ENCODE results near the gene CFB.

DNA sequence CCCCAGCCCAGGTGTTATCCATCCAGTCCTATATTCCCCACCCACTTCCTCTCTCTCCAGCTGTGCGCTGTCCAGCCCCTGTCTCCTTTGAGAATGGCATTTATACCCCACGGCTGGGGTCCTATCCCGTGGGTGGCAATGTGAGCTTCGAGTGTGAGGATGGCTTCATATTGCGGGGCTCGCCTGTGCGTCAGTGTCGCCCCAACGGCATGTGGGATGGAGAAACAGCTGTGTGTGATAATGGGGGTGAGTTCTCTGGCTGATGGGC, 17.3 kb upstream of the CFB start:
- TF ChIP-seq, protein P1, sequence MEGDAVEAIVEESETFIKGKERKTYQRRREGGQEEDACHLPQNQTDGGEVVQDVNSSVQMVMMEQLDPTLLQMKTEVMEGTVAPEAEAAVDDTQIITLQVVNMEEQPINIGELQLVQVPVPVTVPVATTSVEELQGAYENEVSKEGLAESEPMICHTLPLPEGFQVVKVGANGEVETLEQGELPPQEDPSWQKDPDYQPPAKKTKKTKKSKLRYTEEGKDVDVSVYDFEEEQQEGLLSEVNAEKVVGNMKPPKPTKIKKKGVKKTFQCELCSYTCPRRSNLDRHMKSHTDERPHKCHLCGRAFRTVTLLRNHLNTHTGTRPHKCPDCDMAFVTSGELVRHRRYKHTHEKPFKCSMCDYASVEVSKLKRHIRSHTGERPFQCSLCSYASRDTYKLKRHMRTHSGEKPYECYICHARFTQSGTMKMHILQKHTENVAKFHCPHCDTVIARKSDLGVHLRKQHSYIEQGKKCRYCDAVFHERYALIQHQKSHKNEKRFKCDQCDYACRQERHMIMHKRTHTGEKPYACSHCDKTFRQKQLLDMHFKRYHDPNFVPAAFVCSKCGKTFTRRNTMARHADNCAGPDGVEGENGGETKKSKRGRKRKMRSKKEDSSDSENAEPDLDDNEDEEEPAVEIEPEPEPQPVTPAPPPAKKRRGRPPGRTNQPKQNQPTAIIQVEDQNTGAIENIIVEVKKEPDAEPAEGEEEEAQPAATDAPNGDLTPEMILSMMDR (IDR thresholded peaks at IDR 0.05): no peak
- no peak for TF ChIP-seq POLR2A (IDR thresholded peaks at IDR 0.05)
